Cerebellar nuclear complex (tissue), 1 donor: ENCODE results near the gene PRPF6.
"Not testable (repeated sequence)": the region's sequence is repeated elsewhere in the genome, so short reads cannot be mapped to it uniquely, and the experiment has no call there.

Experiments used
- DNase-seq, 2 experiments: peaks; one replicate each; lab custom pipeline; 2025; lab: John Stamatoyannopoulos, UW

The PRPF6 gene

DNA sequence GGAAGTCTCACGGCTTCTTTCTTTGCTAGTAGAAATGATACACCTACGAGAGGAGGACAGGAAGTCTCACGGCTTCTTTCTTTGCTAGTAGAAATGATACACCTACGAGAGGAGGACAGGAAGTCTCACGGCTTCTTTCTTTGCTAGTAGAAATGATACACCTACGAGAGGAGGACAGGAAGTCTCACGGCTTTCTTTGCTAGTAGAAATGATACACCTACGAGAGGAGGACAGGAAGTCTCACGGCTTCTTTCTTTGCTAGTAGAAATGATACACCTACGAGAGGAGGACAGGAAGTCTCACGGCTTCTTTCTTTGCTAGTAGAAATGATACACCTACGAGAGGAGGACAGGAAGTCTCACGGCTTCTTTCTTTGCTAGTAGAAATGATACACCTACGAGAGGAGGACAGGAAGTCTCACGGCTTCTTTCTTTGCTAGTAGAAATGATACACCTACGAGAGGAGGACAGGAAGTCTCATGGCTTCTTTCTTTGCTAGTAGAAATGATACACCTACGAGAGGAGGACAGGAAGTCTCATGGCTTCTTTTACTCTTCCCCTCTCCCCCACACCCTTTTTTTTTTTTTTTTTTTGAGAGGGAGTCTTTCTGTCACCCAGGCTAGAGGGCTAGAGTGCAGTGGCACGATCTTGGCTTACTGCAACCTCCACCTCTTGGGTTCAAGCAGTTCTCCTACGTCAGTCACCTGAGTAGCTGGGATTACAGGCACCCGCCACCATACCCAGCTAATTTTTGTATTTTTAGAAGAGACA, 31.6 kb downstream of the PRPF6 start:
- DNase-seq, result not testable (repeated sequence)

DNA sequence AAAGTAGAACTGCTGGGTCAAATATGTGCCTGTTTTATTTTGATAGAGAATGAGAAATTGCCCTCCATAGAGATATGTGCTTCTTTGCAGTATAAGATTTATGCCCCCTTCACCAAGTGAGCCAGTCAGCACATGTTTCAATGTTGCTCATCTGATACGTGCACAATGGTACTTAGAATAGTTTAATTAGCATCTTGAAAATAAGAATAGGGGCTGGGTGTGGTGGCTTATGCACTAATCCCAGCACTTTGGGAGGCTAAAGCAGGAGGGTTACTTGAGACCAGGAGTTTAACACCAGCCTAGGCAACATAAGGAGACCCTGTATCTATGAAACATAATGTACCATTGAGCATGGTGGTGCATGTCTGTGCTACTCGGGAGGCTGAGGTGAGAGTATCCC, 34.7 kb downstream of the PRPF6 start:
- no peak for DNase-seq

DNA sequence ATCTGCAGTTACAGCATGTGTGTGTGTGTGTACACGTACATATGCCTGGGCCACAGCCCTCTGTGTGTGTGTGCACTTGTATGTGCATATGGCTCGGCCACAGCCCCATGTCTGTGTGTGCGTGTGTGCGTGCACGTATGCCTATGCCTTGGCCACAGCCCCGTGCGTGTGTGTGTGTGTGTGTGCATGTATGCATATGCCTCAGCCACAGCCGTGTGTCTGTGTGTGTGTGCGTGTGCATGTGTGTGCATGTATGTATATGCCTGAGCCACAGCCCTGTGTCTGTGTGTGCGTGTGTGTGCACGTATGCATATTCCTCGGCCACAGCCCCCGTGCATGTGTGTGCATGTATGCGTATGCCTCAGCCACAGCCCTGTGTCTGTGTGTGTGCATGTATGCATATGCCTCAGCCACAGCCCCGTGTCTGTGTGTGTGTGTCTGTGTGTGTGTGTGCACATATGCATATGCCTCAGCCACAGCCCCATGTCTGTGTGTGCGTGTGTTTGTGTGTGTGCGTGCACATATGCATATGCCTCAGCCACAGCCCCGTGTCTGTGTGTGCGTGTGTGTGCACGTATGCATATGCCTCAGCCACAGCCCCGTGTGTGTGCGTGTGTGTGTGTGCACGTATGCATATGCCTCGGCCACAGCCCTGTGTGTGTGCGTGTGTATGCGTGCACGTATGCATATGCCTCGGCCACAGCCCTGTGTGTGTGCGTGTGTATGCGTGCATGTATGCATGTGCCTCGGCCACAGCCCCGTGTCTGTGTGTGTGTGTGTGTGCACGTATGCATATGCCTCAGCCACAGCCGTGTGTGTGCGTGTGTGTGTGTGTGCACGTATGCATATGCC, 40.4 kb downstream of the PRPF6 start:
- no peak for DNase-seq

GRCh38 chr20:64022671-64023360, 41.9 kb downstream of the PRPF6 start:
- no peak for DNase-seq

GRCh38 chr20:64023361-64024140, 42.6 kb downstream of the PRPF6 start:
- DNase-seq, result no peak

DNA sequence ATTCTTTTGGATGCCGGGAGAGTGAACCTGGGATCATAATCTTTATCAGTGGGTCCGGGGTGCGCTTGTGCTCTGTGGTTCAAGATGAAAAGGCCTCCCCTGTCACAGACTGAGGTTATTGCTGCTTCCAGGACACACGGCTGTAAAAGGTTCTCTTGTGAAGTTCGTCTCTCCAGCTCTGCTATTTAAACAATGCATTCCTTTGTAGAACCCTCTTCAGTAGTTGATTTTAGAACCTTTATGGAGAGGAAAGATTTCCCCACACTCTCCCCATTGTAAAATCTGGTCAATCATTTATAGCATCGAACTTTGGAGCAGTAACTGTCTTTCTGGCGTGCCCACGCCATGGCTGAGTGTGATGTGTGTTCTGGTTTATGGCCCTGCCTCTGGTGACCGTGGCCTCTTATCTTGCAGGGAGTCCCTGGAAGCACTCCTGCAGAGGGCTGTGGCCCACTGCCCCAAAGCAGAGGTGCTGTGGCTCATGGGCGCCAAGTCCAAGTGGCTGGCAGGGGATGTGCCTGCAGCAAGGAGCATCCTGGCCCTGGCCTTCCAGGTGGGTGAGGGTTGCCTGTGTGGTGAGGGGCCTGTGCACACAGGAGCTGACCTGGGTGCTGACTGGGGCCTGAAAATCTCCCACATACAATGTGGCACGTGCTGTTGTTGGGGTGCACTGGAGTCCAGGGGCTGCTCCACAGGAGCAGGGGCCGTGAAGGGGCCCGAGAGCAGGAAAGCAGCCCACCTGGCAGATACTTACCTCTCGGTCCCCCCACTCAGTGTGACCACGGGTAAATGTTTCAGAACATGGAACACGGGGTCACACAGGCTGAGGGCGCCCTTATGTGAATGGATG, 43.4 kb downstream of the PRPF6 start:
- DNase-seq, result no peak

- no peak for DNase-seq
Observed at GRCh38 chr20:64025101-64025825, 44.3 kb downstream of the PRPF6 start.

GRCh38 chr20:64025826-64026412, 45.0 kb downstream of the PRPF6 start:
- no peak for DNase-seq

DNA sequence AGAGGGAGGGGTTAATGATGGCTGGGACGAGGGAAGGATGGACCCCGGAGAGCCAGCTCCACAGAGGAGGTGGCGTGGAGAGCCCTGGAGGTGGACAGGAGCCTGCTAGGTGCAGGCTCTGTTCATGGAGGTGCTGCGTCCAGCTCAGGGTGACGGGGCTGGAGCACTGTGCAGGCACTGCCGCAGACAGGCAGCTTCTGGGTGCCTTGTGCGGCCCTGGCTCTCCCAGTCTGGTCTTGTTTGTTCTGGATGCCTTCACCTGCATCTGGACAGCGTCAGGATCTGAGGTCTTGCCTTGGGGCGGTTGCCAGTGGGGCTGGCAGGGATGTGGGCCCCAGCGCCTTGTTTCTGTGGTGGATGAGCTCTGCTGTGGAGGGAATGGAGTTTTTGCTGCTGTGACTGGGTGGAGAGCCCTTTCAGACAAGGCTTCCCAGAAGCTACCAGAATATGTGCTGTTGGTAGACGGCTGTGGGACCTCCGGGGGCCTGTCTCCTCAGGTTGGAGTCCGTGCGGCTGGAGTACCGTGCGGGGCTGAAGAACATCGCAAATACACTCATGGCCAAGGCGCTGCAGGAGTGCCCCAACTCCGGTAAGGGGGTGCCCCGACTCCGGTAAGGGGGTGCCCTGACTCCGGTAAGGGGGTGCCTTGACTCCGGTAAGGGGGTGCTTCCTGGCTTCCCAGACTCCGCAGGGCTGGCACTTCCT, 47.2 kb downstream of the PRPF6 start:
- no peak for DNase-seq

GRCh38 chr20:64029293-64030117, 48.6 kb downstream of the PRPF6 start:
- DNase-seq, result no peak

DNA sequence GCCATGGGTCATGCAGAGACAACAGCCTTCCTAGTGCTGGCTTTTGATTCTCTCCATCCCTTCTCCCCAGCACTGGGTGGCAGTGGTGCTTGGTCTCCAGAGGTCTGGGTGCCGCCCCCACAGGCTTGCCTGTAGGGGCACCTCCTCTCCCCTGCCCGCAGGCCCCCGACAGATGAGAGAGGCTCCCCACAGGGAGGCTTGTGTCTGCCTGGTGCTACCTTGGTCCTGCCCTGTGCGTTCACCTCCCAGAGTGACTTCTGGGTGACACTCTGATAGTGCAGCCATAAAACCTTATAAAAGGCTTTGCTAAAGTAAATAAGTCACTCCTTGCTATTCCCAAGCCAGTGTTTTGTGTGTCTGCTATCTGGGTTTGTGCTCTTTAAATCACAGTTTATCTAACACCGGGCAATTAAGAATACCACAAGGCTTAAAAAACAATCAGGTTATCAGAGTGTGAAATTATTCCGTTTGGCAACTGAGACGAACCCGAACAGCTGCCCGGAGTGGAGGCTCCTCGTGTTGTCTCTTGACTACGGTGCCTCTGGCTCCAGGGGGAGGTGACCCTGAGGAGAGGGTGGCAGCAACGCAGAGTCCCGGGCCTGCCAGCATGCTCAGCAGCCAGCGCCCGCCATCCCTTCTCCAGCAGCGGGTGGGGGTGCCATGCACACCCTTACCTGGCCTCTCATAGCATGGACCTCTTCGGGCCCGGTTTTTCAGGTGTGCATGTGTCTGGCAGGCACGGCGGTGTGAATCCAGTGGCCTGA, 49.6 kb downstream of the PRPF6 start:
- no peak for DNase-seq

GRCh38 chr20:64031822-64032314, 50.9 kb downstream of the PRPF6 start:
- DNase-seq, result no peak

- no peak for DNase-seq
Observed at GRCh38 chr20:64032706-64033624, 52.0 kb downstream of the PRPF6 start.

DNA sequence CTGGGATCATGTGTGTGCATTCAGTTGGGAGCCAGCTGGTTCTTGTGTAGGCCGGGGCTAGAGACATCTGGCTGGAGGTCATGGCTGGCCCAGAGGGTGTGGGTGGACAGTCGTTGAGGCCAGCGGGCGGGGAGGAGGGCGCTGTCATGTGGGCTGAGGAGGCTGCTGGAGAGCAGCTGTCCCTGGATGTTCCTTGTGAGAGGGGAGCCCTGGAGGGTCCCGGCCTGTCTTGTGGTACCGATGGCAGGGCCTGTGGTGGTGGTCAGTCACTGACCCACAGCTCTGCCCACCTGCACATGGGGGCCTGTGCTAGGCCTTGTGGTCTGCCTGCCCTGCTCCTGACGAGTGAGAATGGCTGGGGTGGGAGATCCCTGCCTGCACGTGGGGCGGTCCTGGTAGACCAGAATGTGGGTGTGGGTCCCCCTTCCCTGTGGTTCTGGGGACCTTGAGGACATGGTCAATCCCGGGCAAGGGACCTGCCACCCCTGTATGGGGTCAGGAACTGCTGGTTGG, 53.1 kb downstream of the PRPF6 start:
- DNase-seq, result no peak

DNA sequence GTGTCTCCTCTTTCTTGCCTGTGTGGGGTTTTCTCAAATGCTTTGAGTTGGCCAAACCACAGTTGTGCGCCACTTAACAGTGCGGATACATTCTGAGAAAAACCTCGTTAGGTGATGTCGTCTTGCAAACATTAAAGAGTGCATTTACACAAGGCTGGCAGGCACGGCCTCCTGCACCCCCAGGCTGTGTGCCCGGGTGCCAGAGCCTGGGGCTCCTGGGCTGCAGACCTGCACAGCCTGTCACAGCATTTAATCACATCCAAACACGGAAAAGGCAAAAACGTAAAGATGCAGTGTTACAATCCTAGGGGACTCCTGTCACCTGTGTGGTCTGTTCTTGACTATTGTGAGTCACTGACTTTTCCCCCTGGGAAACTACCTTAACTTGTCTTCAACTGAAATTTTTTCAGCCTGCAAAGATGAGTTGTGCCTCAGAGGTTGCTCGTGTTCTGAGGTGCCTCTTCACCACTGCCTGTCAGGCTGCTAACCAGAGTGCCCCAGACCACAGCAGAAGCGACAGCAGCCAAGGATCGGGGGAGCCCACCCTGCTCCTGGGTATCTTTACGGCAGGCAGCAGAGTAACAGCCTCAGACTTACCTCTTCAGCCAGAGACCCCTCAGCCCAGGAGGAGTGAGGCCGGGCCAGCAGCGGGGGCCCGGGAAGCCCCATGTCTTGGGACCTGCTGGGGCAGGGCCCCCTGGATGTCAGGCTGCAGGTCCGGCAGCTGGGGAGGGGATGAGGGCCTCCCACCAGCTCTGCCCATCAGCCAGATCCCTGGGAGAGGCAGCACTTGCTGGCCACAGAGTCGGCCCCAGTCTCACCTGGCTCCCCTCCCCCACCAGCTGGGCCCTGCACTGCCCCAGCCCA, 54.4 kb downstream of the PRPF6 start:
- no peak for DNase-seq
